Measurements from ENCODE around the gene GNA14.

DNA sequence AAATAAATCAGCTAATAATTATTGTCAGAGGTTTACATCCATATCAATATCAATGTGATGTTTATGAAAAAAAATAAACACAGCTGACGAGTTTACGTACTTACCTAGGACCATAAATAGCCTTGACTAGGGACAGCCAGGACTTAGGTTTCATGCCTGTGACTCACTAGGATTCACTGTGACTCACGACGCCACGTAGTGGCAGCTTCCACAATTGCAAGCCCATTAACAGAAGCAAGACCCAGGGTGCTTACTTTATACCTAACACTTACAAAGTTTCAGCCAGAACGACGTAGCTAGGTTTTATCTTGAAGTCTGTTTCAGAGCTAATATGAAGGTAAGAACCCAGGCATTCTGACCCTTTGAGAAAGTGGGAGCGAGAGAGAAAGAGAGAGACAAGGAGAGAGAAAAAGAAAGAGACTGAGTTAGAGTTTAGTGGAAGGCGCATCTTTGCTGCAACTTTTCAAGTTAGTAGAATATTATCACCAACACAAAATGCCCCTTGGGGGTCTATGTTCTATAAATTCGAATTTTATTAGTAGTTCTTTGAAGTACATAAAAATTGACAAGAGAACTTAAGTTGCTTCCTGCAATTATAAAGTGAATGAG lies 191.2 kb downstream of the GNA14 start:
- TF ChIP-seq, protein P1, sequence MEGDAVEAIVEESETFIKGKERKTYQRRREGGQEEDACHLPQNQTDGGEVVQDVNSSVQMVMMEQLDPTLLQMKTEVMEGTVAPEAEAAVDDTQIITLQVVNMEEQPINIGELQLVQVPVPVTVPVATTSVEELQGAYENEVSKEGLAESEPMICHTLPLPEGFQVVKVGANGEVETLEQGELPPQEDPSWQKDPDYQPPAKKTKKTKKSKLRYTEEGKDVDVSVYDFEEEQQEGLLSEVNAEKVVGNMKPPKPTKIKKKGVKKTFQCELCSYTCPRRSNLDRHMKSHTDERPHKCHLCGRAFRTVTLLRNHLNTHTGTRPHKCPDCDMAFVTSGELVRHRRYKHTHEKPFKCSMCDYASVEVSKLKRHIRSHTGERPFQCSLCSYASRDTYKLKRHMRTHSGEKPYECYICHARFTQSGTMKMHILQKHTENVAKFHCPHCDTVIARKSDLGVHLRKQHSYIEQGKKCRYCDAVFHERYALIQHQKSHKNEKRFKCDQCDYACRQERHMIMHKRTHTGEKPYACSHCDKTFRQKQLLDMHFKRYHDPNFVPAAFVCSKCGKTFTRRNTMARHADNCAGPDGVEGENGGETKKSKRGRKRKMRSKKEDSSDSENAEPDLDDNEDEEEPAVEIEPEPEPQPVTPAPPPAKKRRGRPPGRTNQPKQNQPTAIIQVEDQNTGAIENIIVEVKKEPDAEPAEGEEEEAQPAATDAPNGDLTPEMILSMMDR (IDR thresholded peaks at IDR 0.05): peak; percentile 94
- TF ChIP-seq ZFX (IDR thresholded peaks at IDR 0.05; ENCODE audit: borderline replicate concordance): no peak
